SK-N-SH (cell line): ENCODE data around the gene NRCAM. TPM values are rescaled to one million over a fixed set of nuclear protein-coding genes. Genes with fewer than 3 reads are reported as not detected.

Source experiments
- CTCF ChIA-PET: fragments of 300-600, 350-600 bp; formaldehyde crosslinking; extraction: SDS; loops from one replicate; lab custom pipeline; 2021; lab: Yijun Ruan, JAX
- POLR2A ChIA-PET: fragments of 350-600 bp; sonication (Branson Sonifier 250); formaldehyde crosslinking; extraction: SDS; loops from one replicate; lab custom pipeline; 2020; ENCODE audit warnings: antibody characterized with exemption, inconsistent platforms; lab: Yijun Ruan, JAX
- DNase-seq: peaks from one replicate; pipeline ENCODE4 v3.0.0; 2012
- H2AFZ ChIP-seq: fragments of 200-600 bp; sonication (generic); 2 replicates; pipeline ENCODE4 v1.8.1; 2016; ENCODE audit warnings: antibody characterized with exemption, mild to moderate bottlenecking, low read depth
- H3F3A ChIP-seq: fragments of 200-600 bp; sonication (generic); replicated peaks from 2 replicates; pipeline ENCODE3; 2016; ENCODE audit warnings: antibody characterized with exemption, mild to moderate bottlenecking; ENCODE audit not compliant: insufficient read depth
- H3K27ac ChIP-seq, 2 experiments: fragments of 200-500 bp in 1 of 2; fragments of 200-600 bp in 1 of 2; sonication (Bioruptor generic) in 1 of 2; sonication (generic), shearing (Covaris generic) in 1 of 2; 2 replicates each; pipeline versions ENCODE4 v1.5.1 to v1.6.1; 2014 to 2016; ENCODE audit warnings: low read depth in 2 of 2, inconsistent platforms in 1 of 2, low read length in 1 of 2, mild to moderate bottlenecking in 1 of 2, mixed read lengths in 1 of 2
- H3K27me3 ChIP-seq: fragments of 200-600 bp; sonication (generic), shearing (Covaris generic); 2 replicates; pipeline ENCODE4 v1.6.1; 2016; ENCODE audit warnings: mixed run types; ENCODE audit not compliant: insufficient read depth
- H3K36me3 ChIP-seq, 2 experiments: fragments of 200-500 bp in 1 of 2; fragments of 200-600 bp in 1 of 2; sonication (Bioruptor generic) in 1 of 2; sonication (generic) in 1 of 2; replicated peaks in 1 of 2; 2 replicates each; pipeline versions ENCODE3 to v1.5.1; 2014 to 2016; ENCODE audit warnings: low read length in 1 of 2, mild to moderate bottlenecking in 1 of 2; ENCODE audit not compliant: insufficient read depth in 2 of 2, control insufficient read depth in 1 of 2
- H3K4me1 ChIP-seq, 2 experiments: fragments of 200-500 bp in 1 of 2; fragments of 200-600 bp in 1 of 2; sonication (Bioruptor generic) in 1 of 2; sonication (generic), shearing (Covaris generic) in 1 of 2; 2 replicates each; pipeline versions ENCODE4 v1.5.1 to v1.6.1; 2014 to 2016; ENCODE audit warnings: low read depth in 1 of 2, low read length in 1 of 2, mixed run types in 1 of 2; ENCODE audit not compliant: insufficient read depth in 2 of 2, control insufficient read depth in 1 of 2
- H3K4me2 ChIP-seq: fragments of 200-600 bp; sonication (generic), shearing (Covaris generic); 2 replicates; pipeline ENCODE4 v1.6.1; 2017; ENCODE audit warnings: mixed run types
- H3K4me3 ChIP-seq, 2 experiments: fragments of 200-500 bp in 1 of 2; fragments of 200-600 bp in 1 of 2; sonication (Bioruptor generic) in 1 of 2; sonication (generic), shearing (Covaris generic) in 1 of 2; 2 replicates each; pipeline versions ENCODE4 v1.5.1 to v1.8.1; 2014 to 2016; ENCODE audit warnings: low read depth in 2 of 2, inconsistent platforms in 1 of 2, low read length in 1 of 2, mild to moderate bottlenecking in 1 of 2, mixed read lengths in 1 of 2, moderate library complexity in 1 of 2
- H3K79me2 ChIP-seq: fragments of 200-600 bp; sonication (generic); 2 replicates; pipeline ENCODE4 v1.8.1; 2017; ENCODE audit warnings: mild to moderate bottlenecking; ENCODE audit not compliant: insufficient read depth
- H3K9ac ChIP-seq: fragments of 200-600 bp; sonication (generic); 2 replicates; pipeline ENCODE4 v1.6.1; 2017; ENCODE audit warnings: mixed run types
- H3K9me2 ChIP-seq: fragments of 200-600 bp; sonication (generic); 2 replicates; pipeline ENCODE4 v1.6.1; 2017; ENCODE audit warnings: mixed run types
- H3K9me3 ChIP-seq: fragments of 200-600 bp; sonication (generic); 2 replicates; pipeline ENCODE4 v1.6.1; 2017; ENCODE audit warnings: mixed run types, mild to moderate bottlenecking, moderate library complexity
- H4K20me1 ChIP-seq: fragments of 200-600 bp; sonication (generic); 2 replicates; pipeline ENCODE4 v1.6.1; 2017; ENCODE audit warnings: mild to moderate bottlenecking, mixed run types; ENCODE audit not compliant: insufficient read depth
- CHD2 ChIP-seq: fragments of 150-350 bp; IDR thresholded peaks from 2 replicates; pipeline ENCODE4 v1.6.1; 2018; ENCODE audit warnings: low read length; ENCODE audit not compliant: partially characterized antibody
- EZH2phosphoT487 ChIP-seq: fragments of 200-600 bp; sonication (generic); IDR thresholded peaks from 2 replicates; pipeline ENCODE4 v1.6.1; 2017; ENCODE audit warnings: low read depth, mixed run types, mild to moderate bottlenecking, antibody characterized with exemption, moderate library complexity, borderline replicate concordance
- FOXJ3 ChIP-seq: sonication (generic); formaldehyde crosslinking; IDR thresholded peaks from 2 replicates; pipeline ENCODE4 v1.5.1; 2020; ENCODE audit warnings: mild to moderate bottlenecking, missing genetic modification reagents
- FOXM1 ChIP-seq: IDR thresholded peaks from 2 replicates; pipeline ENCODE4 v1.4.0; 2012; ENCODE audit warnings: low read depth, mild to moderate bottlenecking
- MEF2A ChIP-seq: IDR thresholded peaks from 2 replicates; pipeline ENCODE4 v1.4.0; 2012; ENCODE audit warnings: low read depth, borderline replicate concordance
- MXI1 ChIP-seq: IDR thresholded peaks from 2 replicates; pipeline ENCODE4 v1.6.1; 2012; ENCODE audit warnings: mild to moderate bottlenecking, low read depth, low read length, improper control_type of control experiment
- POLR2AphosphoS5 ChIP-seq: IDR thresholded peaks from 2 replicates; pipeline ENCODE4 v1.6.1; 2012; ENCODE audit warnings: low read depth, low read length
- RCOR1 ChIP-seq: fragments of 150-350 bp; IDR thresholded peaks from 2 replicates; pipeline ENCODE4 v1.6.1; 2017; ENCODE audit warnings: antibody characterized with exemption, low read length
- REST ChIP-seq: IDR thresholded peaks from 2 replicates; pipeline ENCODE4 v1.6.1; 2012; ENCODE audit warnings: mild to moderate bottlenecking, low read depth, low read length, moderate library complexity
- RXRA ChIP-seq: IDR thresholded peaks from 2 replicates; pipeline ENCODE4 v1.4.0; 2012; ENCODE audit warnings: low read depth, mild to moderate bottlenecking, borderline replicate concordance
- SIN3A ChIP-seq: IDR thresholded peaks from 2 replicates; pipeline ENCODE4 v1.6.1; 2012; ENCODE audit warnings: low read depth, mild to moderate bottlenecking, low read length, moderate library complexity, borderline replicate concordance
- USF2 ChIP-seq: fragments of 150-350 bp; IDR thresholded peaks from 2 replicates; pipeline ENCODE4 v1.6.1; 2017; ENCODE audit warnings: antibody characterized with exemption, low read length, low read depth, borderline replicate concordance
- YY1 ChIP-seq: IDR thresholded peaks from 2 replicates; pipeline ENCODE4 v1.4.0; 2012; ENCODE audit warnings: low read depth, mild to moderate bottlenecking
- WGBS: methylation state at CpG from one replicate; pipeline ENCODE4 v1.1.6; 2017; ENCODE audit warnings: low lambda C conversion rate; 5-methylcytosine and 5-hydroxymethylcytosine counted together
- polyA plus RNA-seq, 3 experiments: library from polyadenylated mRNA; depleted of rRNA; stranded (reverse); fragments of >200 nt; gene quantifications; 2 replicates each; pipeline ENCODE4 v1.2.3, GENCODE V29; 2012
- TF ChIP-seq, protein P1 (sequence below): fragments of 150-350 bp; IDR thresholded peaks from 2 replicates; pipeline ENCODE4 v1.6.1; 2016; ENCODE audit warnings: mild to moderate bottlenecking, low read depth, low read length
- TF ChIP-seq, protein P2 (sequence below): IDR thresholded peaks from 2 replicates; pipeline ENCODE4 v1.4.0; 2012; ENCODE audit warnings: low read depth
- TF ChIP-seq, protein P3 (sequence below): IDR thresholded peaks from 2 replicates; pipeline ENCODE4 v1.4.0; 2012; ENCODE audit warnings: low read depth, borderline replicate concordance

The NRCAM gene
- polyA plus RNA-seq, 1 of the 3 experiments (the other 2 are of a cell fraction): 1.1 TPM

GRCh38 chr7:108293149-108293612 lies 163.1 kb downstream of the NRCAM start (continued):
- TF ChIP-seq, protein P1, sequence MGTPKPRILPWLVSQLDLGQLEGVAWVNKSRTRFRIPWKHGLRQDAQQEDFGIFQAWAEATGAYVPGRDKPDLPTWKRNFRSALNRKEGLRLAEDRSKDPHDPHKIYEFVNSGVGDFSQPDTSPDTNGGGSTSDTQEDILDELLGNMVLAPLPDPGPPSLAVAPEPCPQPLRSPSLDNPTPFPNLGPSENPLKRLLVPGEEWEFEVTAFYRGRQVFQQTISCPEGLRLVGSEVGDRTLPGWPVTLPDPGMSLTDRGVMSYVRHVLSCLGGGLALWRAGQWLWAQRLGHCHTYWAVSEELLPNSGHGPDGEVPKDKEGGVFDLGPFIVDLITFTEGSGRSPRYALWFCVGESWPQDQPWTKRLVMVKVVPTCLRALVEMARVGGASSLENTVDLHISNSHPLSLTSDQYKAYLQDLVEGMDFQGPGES: no peak
- TF ChIP-seq, all 33 proteins: peak for 4

DNA sequence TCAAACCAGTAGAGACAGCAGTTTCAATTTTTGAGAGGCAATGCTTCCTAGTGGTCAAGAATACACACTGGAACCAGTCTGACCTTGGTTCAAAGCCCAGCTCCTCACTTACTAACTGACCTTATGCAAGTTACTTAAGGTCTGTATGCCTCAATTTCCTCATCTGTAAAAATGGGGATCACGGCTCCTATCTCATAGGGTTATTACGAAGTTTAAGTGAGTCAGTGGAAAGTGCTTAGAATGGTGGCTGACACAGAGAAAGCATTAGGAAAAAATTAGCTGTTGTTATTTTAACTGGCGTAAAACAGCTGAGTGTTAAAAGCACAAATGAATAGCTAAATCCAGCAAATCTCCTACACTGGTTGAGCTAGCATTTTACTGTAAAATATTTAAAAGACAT lies 163.7 kb downstream of the NRCAM start:
- H3K27me3 ChIP-seq: no peaks in the 10 kb centered on the region
- H3K4me1 ChIP-seq: peaks cover 29 to 63% of the 10 kb centered on the region in 2 experiments; a peak in 3 of 4 replicates
- H3K4me3 ChIP-seq: no peak overlapping the region
- H3K9me2 ChIP-seq: no peaks in the 10 kb centered on the region
- TF ChIP-seq CHD2: no peak
- no peak for TF ChIP-seq USF2
- no peak for TF ChIP-seq YY1
- no peak for TF ChIP-seq SIN3A
- no peak for TF ChIP-seq RXRA
- TF ChIP-seq RCOR1: no peak
- TF ChIP-seq MEF2A: no peak
- TF ChIP-seq REST: no peak
- TF ChIP-seq MXI1: no peak
- TF ChIP-seq, protein P2, sequence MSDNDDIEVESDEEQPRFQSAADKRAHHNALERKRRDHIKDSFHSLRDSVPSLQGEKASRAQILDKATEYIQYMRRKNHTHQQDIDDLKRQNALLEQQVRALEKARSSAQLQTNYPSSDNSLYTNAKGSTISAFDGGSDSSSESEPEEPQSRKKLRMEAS: no peak
- TF ChIP-seq, protein P3, sequence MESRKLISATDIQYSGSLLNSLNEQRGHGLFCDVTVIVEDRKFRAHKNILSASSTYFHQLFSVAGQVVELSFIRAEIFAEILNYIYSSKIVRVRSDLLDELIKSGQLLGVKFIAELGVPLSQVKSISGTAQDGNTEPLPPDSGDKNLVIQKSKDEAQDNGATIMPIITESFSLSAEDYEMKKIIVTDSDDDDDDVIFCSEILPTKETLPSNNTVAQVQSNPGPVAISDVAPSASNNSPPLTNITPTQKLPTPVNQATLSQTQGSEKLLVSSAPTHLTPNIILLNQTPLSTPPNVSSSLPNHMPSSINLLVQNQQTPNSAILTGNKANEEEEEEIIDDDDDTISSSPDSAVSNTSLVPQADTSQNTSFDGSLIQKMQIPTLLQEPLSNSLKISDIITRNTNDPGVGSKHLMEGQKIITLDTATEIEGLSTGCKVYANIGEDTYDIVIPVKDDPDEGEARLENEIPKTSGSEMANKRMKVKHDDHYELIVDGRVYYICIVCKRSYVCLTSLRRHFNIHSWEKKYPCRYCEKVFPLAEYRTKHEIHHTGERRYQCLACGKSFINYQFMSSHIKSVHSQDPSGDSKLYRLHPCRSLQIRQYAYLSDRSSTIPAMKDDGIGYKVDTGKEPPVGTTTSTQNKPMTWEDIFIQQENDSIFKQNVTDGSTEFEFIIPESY: no peak
- TF ChIP-seq POLR2AphosphoS5: no peak
- no peak for TF ChIP-seq FOXJ3 (CRISPR knock-in tag)
- TF ChIP-seq EZH2phosphoT487: no peak
- TF ChIP-seq FOXM1: no peak
- TF ChIP-seq, all 33 proteins: peak for 0
- WGBS: 76% methylated on average over 3 of the region's 3 CpGs
- Histone ChIP-seq H3K79me2 (no peaks in the 10 kb centered on the region), H3K4me2 (no peak overlapping the region), H3K9ac (no peak overlapping the region), H3K9me3 (no peaks in the 10 kb centered on the region), H4K20me1 (no peaks in the 10 kb centered on the region), H2AFZ (peak overlapping the region; percentile 61; the same call in 1 of the 2 replicates), H3F3A (no peaks in the 10 kb centered on the region), H3K36me3 (no peaks in the 10 kb centered on the region), H3K27ac (peak overlapping the region in 1 of 2 experiments; percentile 99; a peak in 2 of 4 replicates)
- DNase-seq: no peak
- CTCF ChIA-PET: interaction anchor here (1.0 to 2.1 kb wide), 6 partner anchors 12 to 205 kb away, joined by 3 to 7 read pairs (median 4); no protein-coding TSS in a partner anchor
- POLR2A ChIA-PET: interaction anchor here (0.6 kb wide), 1 partner anchor 43 kb away, joined by 6 read pairs; no protein-coding TSS in a partner anchor
